DOHH2 (cell line): ENCODE results near the gene HNRNPC.
A peak's percentile ranks its signal among the peaks of the same experiment; 100 is the strongest.
"Not testable (repeated sequence)": the region's sequence is repeated elsewhere in the genome, so short reads cannot be mapped to it uniquely, and the experiment has no call there.

ENCODE experiments used
- H3F3A ChIP-seq: fragments of 200-600 bp; sonication (generic), shearing (Covaris generic); 2 replicates; pipeline ENCODE4 v1.6.0; 2016; ENCODE audit warnings: antibody characterized with exemption, mild to moderate bottlenecking; ENCODE audit not compliant: control insufficient read depth, insufficient read depth
- H3K27ac ChIP-seq: fragments of 200-600 bp; sonication (generic); 2 replicates; pipeline ENCODE4 v1.5.1; 2014; ENCODE audit warnings: low read depth, mild to moderate bottlenecking, low read length, moderate library complexity
- H3K27me3 ChIP-seq: fragments of 200-600 bp; sonication (generic); 2 replicates; pipeline ENCODE4 v1.6.1; 2014; ENCODE audit warnings: mild to moderate bottlenecking, low read length, mixed read lengths; ENCODE audit not compliant: control insufficient read depth
- H3K36me3 ChIP-seq: fragments of 200-600 bp; sonication (generic); 2 replicates; pipeline ENCODE4 v1.6.1; 2014; ENCODE audit warnings: mild to moderate bottlenecking, low read length, moderate library complexity, mixed read lengths; ENCODE audit not compliant: control insufficient read depth
- H3K4me1 ChIP-seq: fragments of 200-600 bp; sonication (generic); 2 replicates; pipeline ENCODE4 v1.6.1; 2014; ENCODE audit warnings: mild to moderate bottlenecking, low read length, mixed read lengths; ENCODE audit not compliant: control insufficient read depth
- H3K4me2 ChIP-seq: fragments of 200-600 bp; sonication (generic); 2 replicates; pipeline ENCODE4 v1.6.0; 2014; ENCODE audit warnings: mild to moderate bottlenecking, low read length, moderate library complexity
- H3K4me3 ChIP-seq: fragments of 200-600 bp; sonication (generic); 2 replicates; pipeline ENCODE4 v1.5.1; 2014; ENCODE audit warnings: mild to moderate bottlenecking, low read length, mixed read lengths
- H3K79me2 ChIP-seq: fragments of 200-600 bp; sonication (generic); 2 replicates; pipeline ENCODE4 v1.6.1; 2014; ENCODE audit warnings: mild to moderate bottlenecking, low read length, mixed read lengths; ENCODE audit not compliant: control insufficient read depth
- H3K9me2 ChIP-seq: fragments of 200-600 bp; sonication (generic); replicated peaks from 2 replicates; pipeline ENCODE4 v1.6.1; 2014; ENCODE audit warnings: mild to moderate bottlenecking, low read length, mixed read lengths; ENCODE audit not compliant: control insufficient read depth
- H3K9me3 ChIP-seq: fragments of 200-600 bp; sonication (generic); 2 replicates; pipeline ENCODE4 v1.6.1; 2014; ENCODE audit warnings: antibody characterized with exemption, low read length, mixed read lengths; ENCODE audit not compliant: control insufficient read depth, insufficient read depth
- H4K20me1 ChIP-seq: fragments of 200-600 bp; sonication (generic); 2 replicates; pipeline ENCODE4 v1.6.0; 2014; ENCODE audit warnings: low read depth, mild to moderate bottlenecking, antibody characterized with exemption, low read length, moderate library complexity; ENCODE audit not compliant: control insufficient read depth, insufficient read depth
- EZH2phosphoT487 ChIP-seq: fragments of 200-600 bp; sonication (generic); IDR thresholded peaks from 2 replicates; pipeline ENCODE4 v1.6.1; 2017; ENCODE audit warnings: borderline replicate concordance, mild to moderate bottlenecking, antibody characterized with exemption, low read length, moderate library complexity, mixed read lengths
- TF ChIP-seq, protein P1 (sequence below): fragments of 200-600 bp; sonication (generic); IDR thresholded peaks from one replicate; pipeline ENCODE4 v1.5.1; 2014; ENCODE audit warnings: antibody characterized with exemption, mild to moderate bottlenecking, low read depth, low read length; ENCODE audit not compliant: poor library complexity, severe bottlenecking

Gene HNRNPC

DNA sequence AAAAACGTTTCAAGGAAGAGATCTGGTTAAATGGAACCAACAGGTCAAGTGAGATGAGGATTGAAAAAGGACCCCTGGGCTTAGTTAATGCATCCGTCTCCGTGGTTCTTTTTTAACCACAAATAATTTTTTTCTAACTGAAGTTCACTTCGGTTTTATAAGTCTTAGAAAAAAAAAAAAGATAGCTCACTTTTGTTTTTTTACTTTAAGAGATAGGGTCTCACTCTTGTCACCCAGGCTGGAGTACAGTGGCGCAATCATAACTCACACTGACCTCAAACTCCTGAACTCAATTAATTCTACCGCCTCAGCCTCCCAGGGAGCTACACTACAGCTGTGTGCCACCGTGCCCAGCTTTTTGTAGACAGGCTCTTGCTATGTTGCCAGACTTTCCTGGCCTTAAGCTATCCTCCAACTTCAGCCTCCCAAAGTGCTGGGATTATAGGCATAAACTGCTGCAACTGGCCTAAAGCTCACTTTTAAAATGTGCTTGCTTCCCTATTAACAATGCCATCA, 11.8 kb downstream of the HNRNPC start:
- H3K79me2 ChIP-seq, result peaks cover 100% of the 10 kb centered on the region
- H3F3A ChIP-seq, result peaks cover 60% of the 10 kb centered on the region
- H3K36me3 ChIP-seq, result peaks cover 94% of the 10 kb centered on the region
- H3K27ac ChIP-seq, result no peak overlapping the region
- peaks cover 62% of the 10 kb centered on the region for H4K20me1 ChIP-seq
- no peaks in the 10 kb centered on the region for H3K9me2 ChIP-seq
- H3K27me3 ChIP-seq, result no peaks in the 10 kb centered on the region
- H3K9me3 ChIP-seq, result no peaks in the 10 kb centered on the region
- peaks cover 40% of the 10 kb centered on the region for H3K4me1 ChIP-seq
- no peak overlapping the region for H3K4me3 ChIP-seq
- no peak overlapping the region for H3K4me2 ChIP-seq
- TF ChIP-seq, protein P1, sequence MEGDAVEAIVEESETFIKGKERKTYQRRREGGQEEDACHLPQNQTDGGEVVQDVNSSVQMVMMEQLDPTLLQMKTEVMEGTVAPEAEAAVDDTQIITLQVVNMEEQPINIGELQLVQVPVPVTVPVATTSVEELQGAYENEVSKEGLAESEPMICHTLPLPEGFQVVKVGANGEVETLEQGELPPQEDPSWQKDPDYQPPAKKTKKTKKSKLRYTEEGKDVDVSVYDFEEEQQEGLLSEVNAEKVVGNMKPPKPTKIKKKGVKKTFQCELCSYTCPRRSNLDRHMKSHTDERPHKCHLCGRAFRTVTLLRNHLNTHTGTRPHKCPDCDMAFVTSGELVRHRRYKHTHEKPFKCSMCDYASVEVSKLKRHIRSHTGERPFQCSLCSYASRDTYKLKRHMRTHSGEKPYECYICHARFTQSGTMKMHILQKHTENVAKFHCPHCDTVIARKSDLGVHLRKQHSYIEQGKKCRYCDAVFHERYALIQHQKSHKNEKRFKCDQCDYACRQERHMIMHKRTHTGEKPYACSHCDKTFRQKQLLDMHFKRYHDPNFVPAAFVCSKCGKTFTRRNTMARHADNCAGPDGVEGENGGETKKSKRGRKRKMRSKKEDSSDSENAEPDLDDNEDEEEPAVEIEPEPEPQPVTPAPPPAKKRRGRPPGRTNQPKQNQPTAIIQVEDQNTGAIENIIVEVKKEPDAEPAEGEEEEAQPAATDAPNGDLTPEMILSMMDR, result no peak
- TF ChIP-seq EZH2phosphoT487, result no peak

DNA sequence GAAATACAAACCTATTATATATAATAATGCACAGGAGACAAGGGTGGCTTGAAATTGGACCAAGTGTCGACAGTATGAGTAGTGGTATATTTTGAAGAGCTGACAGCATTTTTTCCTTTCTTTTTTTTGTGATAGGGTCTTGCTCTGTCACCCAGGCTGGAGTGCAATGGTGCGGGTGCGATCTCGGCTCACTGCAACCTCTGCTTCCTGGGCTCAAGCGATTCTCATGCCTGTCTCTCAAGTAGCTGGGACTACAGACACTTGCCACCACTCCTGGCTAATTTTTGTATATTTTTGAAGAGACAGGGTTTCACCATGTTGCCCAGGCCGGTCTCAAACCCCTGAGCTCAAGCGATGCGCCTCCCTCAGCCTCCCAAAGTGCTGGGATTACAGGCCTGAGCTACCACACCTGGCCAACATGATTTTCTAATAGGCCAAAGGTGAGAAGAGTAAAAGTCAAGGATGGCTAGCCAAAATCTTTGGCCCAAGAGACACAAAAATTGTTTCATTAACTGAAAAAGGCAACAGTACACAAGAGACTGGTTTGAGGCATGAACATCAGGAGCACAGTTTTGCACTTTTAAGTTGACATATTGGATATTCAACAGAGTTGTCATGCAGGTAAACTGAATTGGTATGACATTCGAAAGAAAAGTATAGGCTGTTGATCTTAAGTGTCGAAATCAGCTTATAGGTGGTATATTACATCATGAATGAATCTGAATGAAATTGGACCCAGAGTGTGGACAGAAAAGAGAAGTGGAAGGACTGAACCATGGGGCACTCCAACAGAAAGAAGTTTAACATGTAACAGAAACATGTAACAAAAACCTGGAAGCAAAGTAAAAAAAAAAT, 12.5 kb downstream of the HNRNPC start:
- Histone ChIP-seq H3K27me3 (no peaks in the 10 kb centered on the region), H3K27ac (no peak overlapping the region), H3K4me2 (no peak overlapping the region), H4K20me1 (peaks cover 61% of the 10 kb centered on the region), H3K4me1 (peaks cover 39% of the 10 kb centered on the region), H3K79me2 (peaks cover 100% of the 10 kb centered on the region), H3K9me3 (no peaks in the 10 kb centered on the region), H3K9me2 (no peaks in the 10 kb centered on the region), H3F3A (peaks cover 60% of the 10 kb centered on the region), H3K4me3 (no peak overlapping the region), H3K36me3 (peaks cover 94% of the 10 kb centered on the region)
- TF ChIP-seq EZH2phosphoT487, result no peak
- TF ChIP-seq, protein P1, result no peak

DNA sequence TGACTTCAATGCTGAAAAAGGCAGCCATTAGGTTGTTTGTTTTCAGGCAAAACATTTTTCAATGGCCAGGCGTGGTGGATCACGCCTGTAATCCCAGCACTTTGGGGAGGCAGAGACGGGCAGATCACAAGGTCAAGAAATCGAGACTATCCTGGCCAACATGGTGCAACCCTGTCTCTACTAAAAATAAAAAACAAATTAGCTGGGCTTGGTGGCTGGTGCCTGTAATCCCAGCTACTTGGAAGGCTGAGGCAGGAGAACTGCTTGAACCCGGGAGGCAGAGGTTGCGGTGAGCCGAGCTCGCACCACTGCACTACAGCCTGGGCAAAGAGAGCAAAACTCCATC, 13.2 kb downstream of the HNRNPC start:
- not testable (repeated sequence) for H3K9me3 ChIP-seq, H3K9me2 ChIP-seq, H3K4me3 ChIP-seq, H3K27ac ChIP-seq, H3K27me3 ChIP-seq
- Histone ChIP-seq H3K4me1 (peaks cover 34% of the 10 kb centered on the region), H3K4me2 (peak overlapping the region; percentile 3; the same call in 1 of the 2 replicates), H3K79me2 (peaks cover 100% of the 10 kb centered on the region), H4K20me1 (peaks cover 65% of the 10 kb centered on the region), H3F3A (peaks cover 57% of the 10 kb centered on the region), H3K36me3 (peaks cover 94% of the 10 kb centered on the region)

DNA sequence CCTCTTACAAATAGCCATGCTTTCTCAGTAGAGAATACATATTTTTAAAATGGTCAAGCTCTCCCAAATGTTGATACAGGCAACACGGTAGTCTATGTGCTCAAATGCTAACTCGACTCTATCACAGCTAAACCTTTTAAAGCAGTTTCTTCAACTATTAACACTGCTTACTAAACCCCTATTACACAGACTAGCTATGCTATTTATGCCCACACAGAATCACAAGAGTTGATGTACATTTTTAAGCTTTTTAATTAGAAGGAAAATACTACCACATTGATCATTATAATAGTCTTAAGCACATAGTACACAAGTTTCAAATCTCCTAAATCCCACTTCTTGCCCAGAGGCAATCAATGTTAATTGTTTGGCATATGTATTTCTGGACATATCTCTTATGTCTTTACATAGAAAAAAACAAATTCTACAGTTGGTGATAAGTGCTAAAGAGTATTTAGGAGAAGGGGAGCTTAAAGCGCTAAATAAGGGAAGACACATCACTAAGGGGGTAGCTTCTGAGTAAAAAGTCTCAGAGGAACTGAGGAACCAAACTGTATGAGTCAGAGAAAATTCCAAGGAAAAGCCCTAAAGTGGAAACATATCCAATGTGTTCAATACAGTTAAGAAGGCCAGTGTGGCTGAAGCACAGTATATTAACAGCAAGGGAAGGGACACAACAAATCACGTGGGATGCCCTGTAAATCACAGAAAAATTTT, 13.7 kb downstream of the HNRNPC start:
- no peaks in the 10 kb centered on the region for H3K9me3 ChIP-seq
- H3K9me2 ChIP-seq, result no peaks in the 10 kb centered on the region
- TF ChIP-seq, protein P1, result no peak
- TF ChIP-seq EZH2phosphoT487, result no peak
- peaks cover 37% of the 10 kb centered on the region for H3K4me1 ChIP-seq
- peaks cover 57% of the 10 kb centered on the region for H3F3A ChIP-seq
- peaks cover 94% of the 10 kb centered on the region for H3K36me3 ChIP-seq
- no peak overlapping the region for H3K4me3 ChIP-seq
- peaks cover 100% of the 10 kb centered on the region for H3K79me2 ChIP-seq
- peaks cover 68% of the 10 kb centered on the region for H4K20me1 ChIP-seq
- H3K27ac ChIP-seq, result no peak overlapping the region
- no peaks in the 10 kb centered on the region for H3K27me3 ChIP-seq
- peak overlapping the region; percentile 3 for H3K4me2 ChIP-seq
